G401 (cell line): ENCODE data around the gene LMTK2. TPM values are rescaled to one million over a fixed set of nuclear protein-coding genes. Genes with fewer than 3 reads are reported as not detected.
A peak's percentile ranks its signal among the peaks of the same experiment; 100 is the strongest.

Experiments used
- DNase-seq: peaks from one replicate; pipeline ENCODE4 v3.0.0-alpha.2; 2015; ENCODE audit warnings: low spot score
- in situ Hi-C: cut with HindIII; loops from 2 replicates; pipeline ENCODE4 v1.10.0; 2016; ENCODE audit warnings: low sequenced_read_pairs, mixed read lengths
- total RNA-seq: library from RNA; depleted of rRNA; stranded (reverse); fragments of >200 nt; shearing (Covaris generic); gene quantifications from 2 replicates; pipeline ENCODE4 v1.2.3, GENCODE V29; 2014; rRNA removed

The LMTK2 gene
- total RNA-seq, 1 experiment from 2014 or later, result 9.4 TPM

DNA sequence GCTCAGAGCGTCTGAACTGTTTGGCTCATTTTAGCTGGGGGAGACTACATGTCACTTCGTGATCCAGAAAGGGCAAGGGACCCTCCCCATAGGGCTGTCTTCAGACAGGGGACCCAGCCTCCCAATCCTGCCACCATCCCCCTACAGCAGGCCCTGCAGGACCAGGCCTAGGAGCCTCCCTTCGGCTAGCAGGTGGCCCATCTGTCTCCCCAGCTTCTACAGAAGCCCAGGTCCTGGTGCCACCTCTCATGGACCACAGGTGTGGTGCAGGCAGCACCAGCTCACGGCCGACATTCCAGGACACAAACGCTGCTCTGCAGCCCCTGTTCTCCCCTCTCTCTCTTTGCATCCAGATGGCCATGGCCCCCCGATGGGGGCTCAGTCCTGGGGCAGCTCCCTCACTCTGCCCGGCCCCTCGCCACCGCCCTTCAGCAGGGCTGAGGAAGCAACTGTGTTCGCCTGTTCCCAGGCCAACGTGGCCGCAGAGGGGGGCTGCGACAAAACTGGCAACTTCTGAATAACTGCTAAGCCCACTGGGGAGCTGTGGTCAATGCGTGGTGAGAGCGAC, 135.1 kb downstream of the LMTK2 start:
- in situ Hi-C loops, result no loop called here
- no peak for DNase-seq

DNA sequence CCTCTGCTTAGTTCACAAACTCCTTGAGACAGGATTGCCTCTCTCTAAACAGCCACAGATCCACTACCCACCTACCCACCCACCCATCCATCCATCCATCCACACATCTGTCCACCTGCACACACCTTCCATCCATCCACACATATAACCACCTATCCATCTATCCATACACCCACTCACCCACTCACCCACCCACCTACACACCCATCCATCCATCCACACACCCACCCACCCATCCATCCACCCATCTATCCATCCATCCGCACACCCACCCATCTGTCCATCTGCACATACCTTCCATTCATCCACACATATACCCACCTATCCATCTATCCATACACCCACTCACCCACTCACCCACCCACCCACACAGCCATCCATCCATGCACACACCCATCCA, 135.7 kb downstream of the LMTK2 start:
- no peak for DNase-seq
- in situ Hi-C loops, result no loop called here

DNA sequence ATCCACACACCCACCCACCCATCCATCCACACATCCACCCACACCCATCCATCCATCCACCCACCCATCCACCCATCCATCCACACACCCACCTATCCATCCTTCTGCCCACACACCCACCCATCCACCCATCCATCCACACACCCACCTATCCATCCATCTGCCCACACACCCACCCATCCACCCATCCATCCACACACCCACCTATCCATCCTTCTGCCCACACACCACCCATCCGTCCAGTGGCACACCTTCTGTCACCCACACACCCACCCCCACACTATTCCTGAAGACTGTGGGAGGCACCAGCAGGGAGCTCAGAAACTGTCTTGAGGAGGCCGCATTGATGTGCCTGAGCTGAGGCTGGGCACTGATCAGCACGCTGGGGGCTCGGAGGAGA, 136.3 kb downstream of the LMTK2 start:
- in situ Hi-C loops, result no loop called here
- no peak for DNase-seq

DNA sequence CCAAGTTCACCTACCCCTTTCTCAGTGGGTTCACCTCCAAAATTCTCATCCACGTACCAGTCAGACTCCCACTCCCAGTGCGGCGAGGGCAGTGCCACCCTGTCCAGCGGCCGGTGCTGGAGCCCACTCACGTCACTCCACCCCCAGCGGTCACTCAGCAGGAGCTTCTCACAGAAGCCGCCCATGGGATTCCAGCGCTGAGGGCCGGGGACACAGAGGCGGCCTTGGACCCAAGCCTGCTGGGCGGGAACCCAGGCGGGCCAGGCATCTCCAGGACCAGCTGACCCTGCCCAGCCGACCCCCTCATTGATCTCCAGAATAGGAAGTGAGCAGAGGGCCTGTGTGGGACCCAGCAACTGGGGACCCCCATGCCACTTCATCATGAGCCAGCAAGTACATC, 138.2 kb downstream of the LMTK2 start:
- DNase-seq, result no peak

DNA sequence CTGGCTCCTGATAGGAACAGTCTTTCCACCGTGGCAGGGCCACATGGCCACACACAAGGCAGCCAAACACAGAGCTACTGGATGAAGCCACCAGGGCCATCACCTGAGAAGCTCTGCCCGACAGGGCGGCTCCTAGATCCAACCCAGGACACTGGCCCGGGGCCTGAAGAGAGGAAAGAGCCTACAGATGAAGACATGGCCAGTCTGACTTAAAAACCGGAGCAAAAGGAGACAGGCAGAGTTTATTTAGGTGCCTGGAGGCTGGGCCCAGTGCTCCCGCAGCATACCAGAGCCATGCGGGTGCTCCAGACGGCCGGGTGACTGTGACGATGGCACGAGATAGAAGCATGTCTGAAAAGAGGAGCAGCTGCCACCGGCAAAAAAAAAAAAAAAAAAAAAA, 141.5 kb downstream of the LMTK2 start:
- in situ Hi-C loops, result no loop called here
- DNase-seq, result no peak

More for the DNA sequence above, 138.2 kb downstream of the LMTK2 start:
- in situ Hi-C loops, result no loop called here

DNA sequence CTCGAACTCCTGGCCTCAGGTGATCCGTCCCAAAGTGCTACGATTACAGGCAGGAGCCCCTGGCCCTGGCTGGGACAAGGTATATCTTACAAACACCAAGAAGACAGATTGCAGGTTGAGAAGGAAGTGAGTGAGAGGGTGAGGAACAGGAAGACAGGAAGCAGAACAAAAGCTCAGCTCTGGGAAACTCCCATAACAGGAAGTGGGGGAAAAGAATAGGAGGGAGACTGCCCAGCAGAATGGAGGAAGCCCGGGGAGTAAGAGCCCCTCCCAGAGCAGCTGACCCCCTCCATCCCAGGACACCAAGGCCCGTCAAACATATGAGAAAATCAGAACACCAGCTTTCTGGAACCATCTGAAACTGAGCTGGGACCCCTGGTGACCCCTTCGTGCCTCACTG, 142.4 kb downstream of the LMTK2 start:
- in situ Hi-C loops, result no loop called here
- DNase-seq, result no peak

DNA sequence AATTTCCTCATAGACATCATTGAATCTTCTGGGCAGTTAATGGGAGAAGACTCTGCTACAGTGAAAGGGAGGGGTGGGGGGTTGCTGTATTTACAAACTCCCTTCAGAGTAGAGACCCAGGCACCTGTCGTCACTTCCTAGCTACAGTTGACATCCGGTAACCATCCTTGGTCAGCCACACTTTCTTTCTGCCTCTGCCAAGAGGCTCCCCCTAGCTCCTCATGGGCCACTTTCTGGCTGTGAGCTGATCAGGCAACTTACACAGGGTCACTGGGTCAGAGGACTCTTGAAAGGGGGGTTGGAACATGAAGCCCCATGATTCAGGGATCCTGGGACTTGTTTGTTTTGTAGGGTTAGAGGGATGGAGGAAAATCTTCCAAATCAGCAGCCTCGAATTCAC, 144.1 kb downstream of the LMTK2 start:
- no peak for DNase-seq
- in situ Hi-C loops, result no loop called here

DNA sequence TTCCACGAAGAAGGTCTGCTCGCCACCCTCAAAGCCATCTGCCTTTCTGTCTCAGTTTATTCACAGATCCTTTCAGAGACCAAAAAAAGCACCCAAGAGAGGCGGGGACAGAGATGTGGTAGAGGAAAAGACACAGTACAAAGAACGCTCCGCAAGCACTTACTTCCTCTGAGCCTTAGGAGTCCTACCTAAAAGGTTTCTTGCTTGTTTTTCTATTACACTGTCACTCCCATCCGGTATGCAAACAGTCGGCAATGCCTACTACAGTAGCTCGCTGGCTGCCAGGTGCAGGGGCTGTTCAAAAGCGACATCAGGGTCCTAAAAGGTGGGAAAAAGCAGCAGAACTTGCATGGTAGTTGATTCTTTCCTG, 144.6 kb downstream of the LMTK2 start:
- in situ Hi-C loops, result no loop called here
- DNase-seq, result no peak

DNA sequence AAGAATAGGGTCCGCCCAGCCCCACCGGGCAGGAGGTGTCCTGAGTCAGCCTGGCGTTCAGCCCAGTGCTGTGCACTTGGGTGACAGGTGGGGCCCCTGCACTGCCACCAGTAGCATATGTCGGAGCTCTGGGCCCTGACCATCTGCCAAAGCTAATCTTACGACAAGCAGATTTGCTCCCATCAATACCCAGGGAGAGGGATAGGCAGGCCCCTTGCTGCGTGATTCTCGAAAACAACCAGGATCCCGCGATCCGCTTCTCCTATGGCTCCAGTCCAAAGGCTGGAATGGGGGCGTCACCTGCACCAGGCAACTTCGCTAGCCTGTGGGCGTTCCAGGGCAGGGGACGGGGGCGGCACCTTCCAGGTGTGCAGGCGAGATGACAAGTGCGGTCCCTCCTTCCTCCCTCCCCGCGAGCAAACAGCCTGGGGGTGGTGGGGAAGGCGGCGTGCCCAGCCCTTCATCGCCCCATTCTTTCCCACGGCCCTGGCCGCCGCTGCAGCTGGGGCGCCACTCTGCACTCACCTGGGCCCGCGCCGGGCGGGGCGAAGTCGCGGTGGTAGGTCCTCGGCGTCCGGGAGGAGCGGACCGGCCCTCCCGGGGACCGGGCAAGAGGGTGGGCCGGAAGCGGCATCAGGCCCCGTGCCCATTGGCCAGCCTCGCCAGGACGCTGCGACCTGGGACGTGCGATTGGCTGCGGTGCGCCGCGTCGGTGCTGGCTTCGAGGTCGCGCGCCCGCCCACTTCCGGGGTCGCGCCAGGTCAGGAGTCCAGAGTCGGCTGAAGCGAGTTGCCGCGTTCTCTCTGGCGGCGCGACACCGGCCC, 145.2 kb downstream of the LMTK2 start, which contains the start of gene TECPR1:
TECPR1 (minus strand) TSS at position 632 of the 824 bp plus-strand sequence. CDS start 6,086 bp downstream, outside the sequence.
- DNase-seq, result peak; percentile 92
- in situ Hi-C loops, result no loop called here

DNA sequence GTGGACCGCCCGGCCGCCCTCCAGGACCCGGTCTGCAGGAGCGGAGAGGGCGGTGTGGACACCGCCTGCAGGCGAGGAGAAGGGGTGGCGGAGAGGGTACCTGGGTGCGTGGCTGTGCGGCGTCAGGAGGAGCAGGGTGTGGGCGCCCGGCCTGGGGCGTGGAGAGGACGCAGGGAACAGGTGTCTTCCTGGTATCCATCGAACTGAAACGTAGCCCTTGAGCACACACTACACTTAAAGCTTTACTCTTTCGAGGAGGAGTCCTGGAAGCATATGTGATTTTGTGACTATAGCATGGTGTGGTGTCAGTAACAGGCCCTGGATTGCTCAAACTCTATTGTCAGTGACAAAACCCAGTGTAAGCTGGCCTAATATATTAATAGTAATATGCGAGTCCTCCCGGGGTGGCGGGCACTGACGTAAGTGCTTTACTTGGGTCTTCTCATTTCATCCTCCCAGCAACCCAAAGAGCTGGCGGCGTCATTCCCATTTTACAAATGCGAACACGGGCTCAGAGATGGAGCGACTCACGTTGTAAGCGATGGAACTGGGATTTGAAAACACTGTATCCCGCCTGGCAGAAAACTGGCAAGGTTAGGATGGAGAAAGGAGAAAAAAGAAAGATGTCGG, 145.9 kb downstream of the LMTK2 start:
- no peak for DNase-seq
- in situ Hi-C loops, result no loop called here

DNA sequence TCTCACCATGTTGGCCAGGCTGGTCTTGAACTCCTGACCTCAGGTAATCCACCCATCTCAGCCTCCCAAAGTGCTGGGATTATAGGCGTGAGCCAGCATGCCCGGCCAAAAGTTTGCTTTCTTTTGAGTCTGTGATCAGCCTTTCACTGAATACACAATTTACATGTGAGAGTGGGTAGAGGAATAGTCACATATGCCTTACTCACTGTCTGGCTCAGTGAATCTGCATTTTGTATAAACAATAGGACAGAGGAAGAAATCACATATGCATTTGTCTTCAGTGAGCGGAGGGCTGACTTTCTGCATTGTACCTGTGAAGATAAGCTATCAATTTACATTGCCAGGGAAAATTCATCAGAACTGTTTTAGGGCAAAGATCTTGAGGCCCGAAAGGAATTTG, 147.9 kb downstream of the LMTK2 start:
- in situ Hi-C loops, result no loop called here
- DNase-seq, result no peak

DNA sequence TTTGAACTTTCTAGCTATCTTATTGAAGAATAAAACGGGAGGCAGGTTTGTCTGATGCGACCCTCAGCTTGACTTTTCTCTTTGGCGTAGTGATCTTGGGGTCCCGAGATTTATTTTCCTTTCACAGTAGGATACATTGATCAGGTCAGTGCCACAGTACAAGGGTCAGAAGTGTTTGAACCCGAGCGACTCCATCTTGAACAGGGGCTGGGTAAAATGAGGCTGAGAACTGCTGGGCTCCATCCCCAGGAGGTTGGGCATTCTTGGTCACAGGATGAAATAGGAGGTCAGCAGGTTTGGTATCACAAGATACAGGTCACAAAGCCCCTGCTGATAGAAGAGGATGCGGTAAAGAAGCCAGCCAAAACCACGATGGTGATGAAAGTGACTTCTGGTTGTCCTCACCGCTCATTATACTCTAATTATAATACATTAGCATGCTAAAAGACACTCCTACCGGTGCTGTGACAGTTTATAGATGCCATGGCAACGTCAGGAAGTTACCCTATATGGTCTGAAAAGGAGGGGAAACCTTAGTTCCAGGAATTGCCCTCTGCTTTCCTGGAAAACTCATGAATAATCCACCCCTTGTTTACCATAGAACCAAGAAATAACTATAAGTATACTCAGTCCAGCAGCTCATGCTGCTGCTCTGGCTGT, 148.4 kb downstream of the LMTK2 start:
- in situ Hi-C loops, result no loop called here
- no peak for DNase-seq

DNA sequence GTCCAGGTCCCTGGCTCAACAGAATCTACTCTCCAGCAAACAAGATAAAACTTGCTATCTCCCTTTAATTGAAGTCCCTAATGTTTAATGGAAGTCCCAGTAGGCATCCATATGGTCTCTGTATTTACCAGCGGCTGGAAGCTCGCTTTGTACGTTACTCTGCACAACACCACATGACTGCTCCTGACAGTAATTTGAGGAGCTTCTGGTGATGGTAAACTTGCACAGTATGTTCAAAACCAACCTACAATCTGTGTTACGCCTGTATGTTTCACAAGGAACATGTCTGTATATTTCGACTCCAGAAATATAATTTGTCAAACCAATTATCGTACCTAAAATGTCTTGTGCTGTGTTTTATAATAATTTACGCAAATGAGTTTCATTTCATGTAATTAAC, 149.8 kb downstream of the LMTK2 start:
- DNase-seq, result no peak
- in situ Hi-C loops, result no loop called here

DNA sequence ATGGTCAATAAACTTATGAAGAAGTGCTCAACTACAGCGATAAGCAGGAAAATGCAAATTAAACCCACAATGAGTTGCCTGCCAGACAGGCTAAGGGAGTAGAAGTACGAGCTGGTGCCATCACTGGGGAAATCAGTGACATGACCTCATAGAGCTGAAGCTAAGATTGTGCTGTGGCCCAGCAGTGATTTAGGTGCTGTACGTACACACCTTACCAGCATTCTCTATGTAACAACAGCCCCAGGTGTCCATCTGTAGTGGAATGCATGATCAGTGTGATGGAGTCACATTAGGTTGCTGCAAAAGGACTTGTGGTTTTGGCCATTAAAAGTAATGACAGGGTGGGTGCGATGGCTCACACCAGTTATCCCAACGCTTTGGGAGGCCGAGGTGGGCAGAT, 151.0 kb downstream of the LMTK2 start:
- in situ Hi-C loops, result no loop called here
- no peak for DNase-seq

Other genes starting within 250 kb of the LMTK2 start
- gene ASNS, start 234.5 kb upstream of the LMTK2 start, total RNA-seq, result 19.5 and 23.4 TPM in 2 replicates
- gene OCM2, start 116.7 kb upstream of the LMTK2 start, total RNA-seq, result not detected in 2 replicates
- gene BHLHA15, start 104.6 kb downstream of the LMTK2 start, total RNA-seq, result 0.37 TPM in 1 of 2 replicates, not detected in the other
- 13.6 and 53.5 TPM in 2 replicates for gene TECPR1, start 145.4 kb downstream of the LMTK2 start, total RNA-seq
- 87.6 and 99.9 TPM in 2 replicates for gene BRI3, start 174.8 kb downstream of the LMTK2 start, total RNA-seq